Activated CD4-positive, alpha-beta T cell treated with anti-CD3 and anti-CD28 coated beads, Interleukin-2, Interleukin-6, amounts not matched to agents 100 ng/mL and 50 ng/mL, durations not matched to agents 16 hours and 8 hours (primary cell): ENCODE measurements around the gene LIN37.
"Not testable (repeated sequence)": the region's sequence is repeated elsewhere in the genome, so short reads cannot be mapped to it uniquely, and the experiment has no call there.

Source experiments
- DNase-seq: peaks from one replicate; pipeline ENCODE4 v3.0.0-alpha.2; 2020

LIN37 gene

DNA sequence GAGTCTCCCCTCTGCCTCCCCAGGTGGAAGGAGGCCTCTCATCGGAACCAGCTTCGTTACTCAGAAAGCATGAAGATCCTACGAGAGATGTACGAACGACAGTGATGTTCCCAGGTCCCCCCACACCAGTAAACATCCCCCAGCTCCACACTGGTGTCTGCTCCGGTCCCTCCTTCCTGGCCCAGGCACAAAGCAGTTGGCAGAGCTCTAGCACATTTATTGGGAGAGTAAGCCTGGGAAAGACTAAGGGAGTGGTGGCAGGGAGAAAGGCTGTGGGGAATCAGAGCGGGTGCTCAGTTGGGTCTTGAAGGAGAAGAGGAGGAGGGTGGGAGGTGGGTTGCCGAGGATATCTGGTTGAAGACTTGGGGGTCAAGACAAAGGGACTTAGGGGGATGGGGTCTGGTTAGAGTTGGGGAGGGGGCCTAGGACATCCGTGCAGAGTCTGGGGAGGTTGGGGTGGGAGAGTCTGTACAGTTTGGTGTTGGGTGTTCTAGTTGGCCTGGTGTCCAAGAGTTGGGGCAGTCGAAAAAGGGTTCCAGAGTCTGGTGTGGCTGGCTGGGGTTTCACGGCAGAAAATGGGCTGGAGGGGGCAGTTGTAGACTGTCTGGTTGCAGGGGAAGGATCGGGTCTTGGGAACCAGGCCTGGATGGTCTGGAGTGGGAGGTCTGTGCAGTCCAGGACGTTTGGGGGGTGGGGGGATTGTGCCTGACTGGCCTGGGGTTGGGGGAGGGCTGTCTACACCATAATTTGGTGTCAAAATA, 6.2 kb downstream of the LIN37 start:
- DNase-seq, result no peak

DNA sequence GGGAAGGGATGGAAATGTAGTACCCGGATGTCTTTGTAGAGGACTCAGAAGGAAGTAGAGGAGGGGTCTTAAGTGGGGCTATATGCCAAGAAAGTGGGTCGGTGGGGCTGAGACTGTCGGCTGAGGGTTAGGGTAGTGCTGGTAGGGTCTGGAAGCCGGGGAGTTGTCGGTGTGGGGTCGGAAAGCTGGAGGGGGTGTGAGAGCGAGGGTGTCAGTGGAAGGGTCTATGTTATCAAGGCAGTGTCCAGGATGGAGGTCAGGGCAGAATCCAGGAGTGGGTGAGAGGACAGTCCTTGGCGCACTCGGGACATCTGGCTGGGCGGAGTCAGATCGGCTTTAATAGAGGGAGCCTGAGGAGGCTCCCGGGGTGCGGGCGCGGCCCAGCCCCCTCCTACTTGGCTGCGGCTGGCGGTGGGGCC, 6.8 kb downstream of the LIN37 start:
- DNase-seq, result no peak

DNA sequence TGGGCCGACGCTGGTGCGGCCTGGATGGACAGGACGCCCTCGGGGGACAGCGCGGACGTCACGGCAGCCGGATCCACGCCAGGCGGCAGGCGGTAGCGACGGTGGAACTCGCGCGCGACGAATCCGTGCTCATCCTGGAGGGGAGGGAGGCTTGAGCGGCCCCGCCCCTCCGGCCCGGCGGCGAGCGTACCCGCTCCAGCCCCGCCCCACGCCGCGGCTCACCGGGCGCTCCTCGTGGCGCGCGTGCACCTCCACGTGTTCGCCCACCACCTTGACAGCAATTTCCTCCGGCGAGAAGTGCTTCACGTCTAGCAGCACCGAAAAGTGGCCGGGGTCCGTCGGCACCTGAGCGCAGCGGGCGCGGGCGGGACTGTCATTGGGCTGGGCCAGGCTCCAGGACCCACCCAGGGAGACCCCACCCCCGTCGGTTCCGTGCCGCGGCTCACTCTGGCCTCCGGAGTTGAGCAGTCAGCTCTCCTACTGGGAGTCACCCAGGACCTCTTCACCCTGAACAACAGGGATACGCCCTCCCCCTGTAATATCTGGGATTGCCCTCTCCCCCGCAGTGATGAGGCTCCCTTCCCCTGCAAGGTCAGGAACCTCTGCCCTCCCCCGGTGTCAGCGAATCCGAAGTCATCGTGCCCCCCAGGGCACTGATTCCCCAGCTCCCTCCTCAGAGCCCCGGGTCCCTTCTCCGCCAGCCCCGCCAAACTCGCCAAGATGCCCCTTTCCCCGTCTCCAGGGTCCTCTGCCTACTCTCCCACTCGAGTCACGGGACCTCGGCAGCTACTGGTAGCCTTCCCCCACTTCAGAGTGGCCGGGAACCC, 7.4 kb downstream of the LIN37 start:
- DNase-seq, result peak; percentile 46

DNA sequence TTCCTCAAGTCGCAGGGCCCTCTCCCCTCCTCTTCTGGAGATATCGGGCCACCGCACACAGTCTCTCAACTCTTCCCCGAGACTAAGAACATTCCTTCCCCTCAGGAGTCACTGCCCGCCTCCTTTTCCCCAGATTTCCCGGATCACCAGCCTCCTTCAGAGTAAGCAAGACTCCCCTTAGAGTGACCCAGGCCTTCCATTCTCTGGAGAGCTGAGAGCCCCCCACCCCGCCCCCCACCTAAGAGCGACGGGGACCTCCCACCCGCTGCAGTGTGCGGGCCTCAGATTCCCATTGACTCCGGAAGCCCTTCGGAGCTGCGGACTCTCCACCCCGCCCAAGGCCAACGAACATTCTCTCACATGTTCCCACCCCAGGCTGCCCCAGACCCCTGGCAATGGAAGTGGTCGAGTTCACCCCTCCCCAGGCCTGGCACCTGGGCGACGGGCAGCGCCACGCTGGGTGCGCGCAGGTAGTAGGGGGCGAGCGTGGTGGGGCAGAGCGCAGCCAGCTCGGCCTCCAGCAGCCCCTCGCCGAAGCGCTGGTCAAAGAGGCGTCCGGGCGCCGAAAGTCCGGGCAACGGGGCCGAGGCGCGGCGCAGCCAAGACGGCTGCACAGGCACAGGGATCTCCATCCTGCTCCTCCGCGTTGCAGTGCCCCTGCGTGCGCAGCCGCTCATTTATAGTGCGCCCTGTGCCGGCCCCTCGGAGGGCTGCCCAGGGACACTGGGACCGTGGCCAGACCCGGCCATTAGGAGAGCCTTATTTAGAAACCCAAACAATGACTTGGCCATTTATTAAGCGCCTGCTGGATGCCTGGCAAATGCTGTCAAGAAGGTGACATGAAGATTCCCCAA, 8.2 kb downstream of the LIN37 start, which contains the start of gene HSPB6:
Gene HSPB6 (minus strand): TSS at position 653 of the 854 bp plus-strand sequence. CDS start 21 bp downstream, at position 632.
- DNase-seq, result no peak

DNA sequence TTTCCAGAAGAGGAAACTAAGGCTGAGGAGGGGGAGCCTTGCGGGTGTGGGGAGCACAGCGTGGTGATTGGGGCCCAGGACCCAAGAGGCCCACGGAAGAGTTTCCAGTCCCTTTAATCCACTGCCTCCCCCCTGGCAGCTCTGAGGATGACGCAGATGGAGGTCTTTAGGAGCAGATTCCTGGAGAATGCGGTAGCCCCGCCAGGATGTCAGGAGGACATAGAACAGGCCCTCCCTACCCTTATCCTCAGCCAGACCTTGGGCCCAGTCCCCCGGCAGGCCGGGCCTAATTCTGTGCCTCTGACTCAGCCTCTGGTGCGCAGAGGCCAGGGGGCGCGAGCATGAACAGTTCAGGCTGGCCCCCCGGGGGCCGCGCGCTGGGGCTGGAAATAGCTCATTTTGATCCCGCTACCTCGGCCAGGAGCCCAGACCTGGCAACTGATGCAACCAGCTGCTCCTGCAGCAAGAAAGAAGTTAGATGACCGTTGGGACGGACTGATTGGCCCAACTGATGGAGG, 8.9 kb downstream of the LIN37 start:
- DNase-seq, result peak; percentile 44

DNA sequence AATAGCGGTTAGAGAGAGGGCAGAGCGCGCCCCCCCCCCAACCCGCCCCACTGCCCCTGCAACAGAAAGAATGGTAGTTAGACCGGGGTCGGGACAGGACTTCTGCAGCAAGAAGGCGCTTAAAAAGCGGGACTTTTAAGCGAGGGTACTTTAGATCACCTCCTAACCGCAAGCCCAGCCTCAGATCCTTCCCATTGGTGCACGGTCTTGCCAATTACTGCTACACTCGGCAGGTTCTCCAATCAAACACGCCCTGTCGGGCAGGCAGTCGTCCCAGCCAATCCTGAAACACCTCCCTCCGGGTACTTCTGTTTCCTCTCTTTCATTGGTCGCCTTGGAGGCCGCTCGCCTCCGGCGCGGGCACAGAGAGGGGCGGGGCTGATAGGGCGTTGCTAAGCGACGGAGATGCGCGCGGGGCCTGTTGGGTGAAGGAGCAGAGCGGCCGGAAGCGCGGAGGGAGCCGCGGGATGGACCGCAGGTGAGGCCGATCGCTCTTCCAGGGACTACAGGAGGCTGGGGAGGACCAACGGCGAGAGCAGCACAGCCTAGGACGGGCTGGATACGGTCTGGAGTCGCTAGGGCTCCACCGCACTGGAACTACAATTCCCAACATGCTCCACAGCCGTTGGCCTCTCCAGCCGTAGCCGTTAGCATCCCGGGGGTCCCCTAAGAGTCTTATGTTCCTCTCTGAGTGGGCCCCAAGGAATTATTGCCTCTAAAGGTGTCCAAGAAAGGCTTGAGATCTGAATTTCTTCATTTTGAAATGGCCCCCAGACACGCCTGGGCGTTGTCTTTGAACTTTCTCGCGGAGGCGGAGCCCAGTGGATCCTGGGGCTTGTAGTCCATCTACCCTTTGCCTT, 9.6 kb downstream of the LIN37 start, which contains the start of gene PROSER3:
Gene PROSER3 (plus strand): TSS at position 428 of the 860 bp plus-strand sequence. CDS start 40 bp downstream, at position 468.
- peak; percentile 100 for DNase-seq

DNA sequence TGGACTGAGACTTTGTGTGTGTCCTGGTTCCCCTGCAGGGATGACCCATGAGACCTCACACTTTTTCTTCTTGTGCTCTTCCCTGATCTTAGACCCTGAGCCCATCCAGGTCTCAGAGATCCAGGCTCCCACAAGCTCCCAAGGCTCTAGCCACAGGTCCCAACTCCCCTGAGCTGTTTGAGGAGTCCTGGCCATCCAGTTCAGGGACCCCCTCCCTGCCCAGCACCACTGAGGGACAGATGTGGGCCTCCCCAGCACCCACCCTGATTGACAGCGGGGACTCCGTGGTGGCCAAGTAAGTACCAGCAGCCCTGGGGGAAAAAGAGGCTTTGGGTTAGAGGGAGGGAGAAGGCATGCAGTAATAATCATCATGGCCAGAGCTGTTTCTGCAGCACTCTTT, 11.3 kb downstream of the LIN37 start:
- no peak for DNase-seq

DNA sequence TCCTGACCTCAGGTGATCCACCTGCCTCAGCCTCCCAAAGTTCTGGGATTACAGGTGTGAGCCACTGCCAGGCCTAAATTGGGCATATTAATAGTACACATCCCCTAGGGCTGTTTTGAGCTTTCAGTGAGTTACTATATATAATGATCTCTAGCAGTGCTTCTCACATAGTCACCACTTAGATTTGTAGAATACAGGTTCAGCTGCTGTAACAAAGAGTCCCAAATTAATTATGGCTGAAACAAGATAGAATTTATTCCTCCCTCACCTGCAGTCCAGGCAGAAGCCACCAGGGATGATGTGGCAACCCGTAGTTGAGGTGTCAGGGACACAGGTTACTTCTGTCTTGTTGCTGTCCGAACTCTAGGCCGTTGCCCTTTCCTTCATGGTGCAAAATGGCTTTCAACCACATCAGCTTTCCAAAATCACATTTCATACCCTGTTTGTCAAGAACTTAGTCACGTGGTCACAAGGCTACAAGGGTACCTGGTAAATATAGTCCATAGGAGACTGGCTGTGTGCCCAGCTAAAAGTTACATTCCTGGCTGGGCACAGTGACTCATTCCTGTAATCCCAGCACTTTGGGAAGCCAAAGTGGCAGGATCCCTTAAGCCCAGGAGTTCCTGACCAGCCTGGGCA, 12.5 kb downstream of the LIN37 start:
- DNase-seq, result no peak

DNA sequence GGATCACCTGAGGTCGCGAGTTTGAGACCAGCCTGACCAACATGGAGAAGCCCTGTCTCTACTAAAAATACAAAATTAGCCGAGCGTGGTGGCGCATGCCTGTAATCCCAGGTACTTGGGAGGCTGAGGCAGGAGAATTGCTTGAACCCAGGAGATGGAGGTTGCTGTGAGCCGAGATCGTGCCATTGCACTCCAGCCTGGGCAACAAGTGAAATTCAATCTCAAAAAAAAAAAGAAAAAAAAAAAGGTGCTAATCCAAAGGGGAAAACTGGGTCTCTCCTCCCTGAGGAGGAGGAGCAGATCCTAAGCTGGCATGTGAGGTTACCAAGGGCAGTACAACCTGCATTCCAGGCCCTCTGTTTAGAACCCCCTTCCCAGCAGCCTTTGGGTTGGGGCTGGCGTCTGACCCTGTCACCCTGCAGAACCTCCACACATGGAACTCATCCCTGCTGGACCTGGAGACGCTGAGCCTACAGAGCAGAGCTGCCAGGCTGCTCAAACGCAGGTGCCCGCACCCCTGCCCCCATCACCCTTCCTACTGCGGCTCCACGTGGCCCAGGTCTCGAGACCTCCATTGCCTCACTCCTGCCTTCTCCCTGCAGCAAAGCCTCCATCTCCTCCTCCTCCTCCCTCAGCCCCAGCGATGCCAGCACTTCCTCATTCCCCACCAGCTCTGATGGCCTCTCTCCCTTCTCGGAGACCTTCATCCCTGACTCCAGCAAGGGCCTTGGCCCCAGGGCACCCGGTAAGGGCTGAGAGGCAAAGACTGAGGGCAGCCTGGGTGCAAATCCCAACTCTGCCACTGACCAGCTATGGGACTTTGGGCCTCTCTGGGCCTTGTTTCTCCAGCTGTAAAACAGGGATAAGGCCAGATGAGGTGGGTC, 16.3 kb downstream of the LIN37 start:
- no peak for DNase-seq

DNA sequence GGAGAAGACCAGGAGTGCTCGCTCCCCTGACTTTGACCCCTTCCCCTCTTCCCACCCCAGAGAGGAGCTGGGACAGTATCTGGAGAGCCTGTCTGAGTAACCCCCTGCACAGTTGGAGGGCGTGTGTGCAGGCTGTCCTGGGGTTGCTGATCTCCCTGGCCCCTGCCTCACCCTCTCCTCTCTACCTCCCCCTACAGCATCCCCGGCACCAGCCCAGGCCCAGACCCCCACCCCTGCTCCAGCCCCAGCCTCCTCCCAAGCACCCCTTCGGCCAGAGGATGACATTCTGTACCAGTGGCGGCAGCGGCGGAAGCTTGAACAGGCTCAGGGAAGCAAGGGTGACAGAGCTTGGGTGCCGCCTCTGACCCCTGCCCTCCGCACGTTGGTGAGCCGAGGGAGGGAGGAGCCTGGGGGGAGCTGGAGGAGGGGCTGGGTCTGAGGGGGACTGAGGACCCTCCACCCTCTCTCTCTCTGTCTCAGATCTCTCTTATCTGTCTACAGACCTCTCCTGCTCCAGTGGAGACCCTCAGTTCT, 18.3 kb downstream of the LIN37 start:
- DNase-seq, result no peak

DNA sequence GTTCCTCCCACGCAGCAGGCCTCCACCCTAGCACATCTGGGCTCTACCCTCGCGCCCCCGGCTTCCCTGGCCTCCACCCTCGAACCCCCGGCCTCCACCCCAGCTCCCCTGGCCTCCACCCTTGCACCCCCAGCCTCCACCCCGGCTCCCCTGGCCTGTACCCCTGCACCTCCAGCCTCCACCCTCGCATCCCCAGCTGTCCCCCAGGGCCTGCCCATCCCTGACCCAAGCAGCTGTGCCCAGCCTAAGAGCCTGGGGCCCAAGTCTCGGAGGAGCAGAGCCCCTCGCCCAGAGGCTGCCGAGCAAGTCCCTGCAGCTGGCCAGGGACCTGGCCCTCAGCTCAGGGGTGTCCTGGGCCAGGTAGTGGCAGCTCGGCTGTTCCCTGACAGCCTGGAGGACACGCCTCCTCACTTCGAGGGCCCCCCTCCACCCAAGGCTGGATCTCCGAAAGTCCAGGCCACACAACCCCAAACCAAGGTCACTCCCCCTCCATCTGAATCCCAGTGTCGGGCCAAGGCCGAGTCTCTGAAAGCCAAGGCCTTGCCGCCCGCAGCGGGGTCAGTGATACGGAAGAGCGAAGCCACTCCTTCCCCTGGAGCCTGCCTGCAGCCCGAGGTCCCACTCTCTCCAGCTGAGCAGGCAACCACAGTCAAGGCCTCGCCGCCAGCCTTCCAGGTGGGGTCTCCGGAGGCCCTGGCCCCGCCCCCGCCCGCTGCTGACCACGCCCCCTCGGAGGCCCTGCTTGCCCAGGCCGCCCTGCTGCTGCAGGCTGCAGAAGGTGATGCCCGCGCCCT, 19.1 kb downstream of the LIN37 start:
- no peak for DNase-seq

DNA sequence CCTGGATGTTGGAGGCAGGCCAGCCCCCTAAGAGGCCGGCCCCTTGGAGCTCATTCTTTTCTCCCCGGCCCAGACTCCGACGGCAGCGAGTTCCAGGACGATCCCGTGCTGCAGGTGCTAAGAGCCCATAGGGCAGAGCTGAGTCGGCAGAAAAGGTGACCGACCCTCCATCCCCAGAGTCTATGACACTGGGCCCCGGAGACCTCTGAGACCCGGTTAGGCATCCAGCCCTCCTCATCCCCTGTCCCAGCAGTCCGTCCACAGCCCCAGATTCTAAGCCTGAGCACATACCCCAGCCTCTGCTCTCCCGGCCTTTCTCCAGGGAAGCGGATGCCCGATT, 19.7 kb downstream of the LIN37 start:
- DNase-seq, result no peak

DNA sequence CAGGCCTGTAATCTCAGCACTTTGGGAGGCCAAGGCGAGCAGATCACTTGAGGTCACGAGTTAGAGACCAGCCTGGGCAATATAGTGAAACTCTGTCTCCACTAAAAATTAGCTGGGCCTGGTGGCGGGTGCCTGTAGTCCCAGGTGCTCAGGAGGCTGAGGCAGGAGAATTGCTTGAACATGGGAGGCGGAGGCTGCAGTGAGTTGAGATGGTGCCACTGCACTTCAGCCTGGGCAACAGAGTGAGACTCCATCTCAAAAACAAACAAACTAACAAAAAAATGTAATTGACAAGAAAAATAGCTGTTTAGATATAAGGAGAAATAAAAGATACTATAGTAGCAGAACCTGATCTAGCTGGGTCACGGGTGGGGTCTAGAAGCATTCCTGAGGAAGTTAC, 24.0 kb downstream of the LIN37 start:
- not testable (repeated sequence) for DNase-seq

DNA sequence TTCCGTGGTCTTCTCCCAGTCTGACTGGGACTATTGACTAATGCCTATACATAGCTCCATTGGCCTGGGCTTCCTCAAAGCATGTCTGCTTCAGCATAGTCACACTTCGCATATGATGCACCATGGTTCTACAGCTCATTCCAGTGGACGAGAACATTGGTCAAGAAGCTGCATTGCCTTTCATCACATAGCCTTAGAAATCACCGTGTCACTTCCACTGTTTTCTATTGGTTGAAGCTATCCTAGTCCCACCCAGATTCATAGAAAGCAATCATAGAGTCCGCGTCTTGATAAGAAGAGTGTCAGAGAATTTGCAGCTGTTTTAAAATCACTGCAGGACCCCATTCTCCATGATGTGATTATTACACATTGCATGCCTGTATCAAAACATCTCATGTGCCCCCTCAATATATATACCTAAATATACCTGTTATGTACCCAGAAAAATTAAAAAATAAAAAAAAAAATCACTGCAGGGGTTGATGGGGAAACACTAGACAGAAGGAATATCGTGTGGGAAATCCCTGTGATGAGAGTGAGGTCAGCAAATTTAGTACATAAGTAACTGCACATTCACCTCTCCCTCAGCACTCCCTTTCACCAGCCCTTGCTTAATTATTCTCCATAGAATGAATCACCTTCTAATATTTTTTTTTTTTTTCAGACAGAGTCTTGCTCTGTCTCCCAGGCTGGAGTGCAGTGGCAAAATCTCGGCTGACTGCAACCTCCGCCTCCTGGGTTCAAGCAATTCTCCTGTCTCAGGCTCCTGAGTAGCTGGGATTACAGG, 24.8 kb downstream of the LIN37 start:
- no peak for DNase-seq

DNA sequence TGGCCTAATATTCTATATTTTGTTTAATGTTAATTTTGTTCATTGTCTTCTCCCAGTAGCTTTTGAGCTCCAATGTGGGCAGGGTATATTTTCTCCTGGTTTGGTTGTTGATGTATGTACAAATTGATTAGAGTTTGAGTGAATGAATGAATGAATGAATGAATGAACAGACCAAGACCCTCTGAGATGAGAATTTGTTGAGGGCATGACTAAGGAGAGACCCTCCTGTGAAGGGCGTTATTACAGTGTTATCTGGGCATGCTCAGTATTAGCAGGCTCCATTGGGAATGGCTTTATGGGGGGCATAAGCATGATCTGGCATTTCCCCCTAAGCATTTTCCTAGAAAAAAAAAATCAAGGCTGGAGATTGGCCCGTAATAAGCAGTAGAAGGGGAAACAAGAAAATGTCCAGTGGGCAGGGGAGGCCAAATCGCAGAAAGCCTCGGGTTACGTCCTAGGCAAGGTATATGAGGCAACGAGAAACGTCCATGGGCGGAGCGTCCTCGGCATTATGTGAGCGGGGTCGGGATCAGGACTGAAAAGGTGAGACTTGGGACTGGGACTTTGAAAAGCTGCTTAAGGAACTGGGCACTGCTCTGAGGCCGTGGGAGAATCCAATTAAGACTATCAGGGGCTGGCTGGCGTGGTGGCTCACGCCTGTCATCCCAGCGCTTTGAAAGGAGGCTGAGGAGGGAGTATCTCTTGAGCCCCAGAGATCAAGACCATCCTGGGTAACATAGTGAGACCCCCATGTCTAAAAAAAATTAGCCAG, 26.1 kb downstream of the LIN37 start:
- no peak for DNase-seq

DNA sequence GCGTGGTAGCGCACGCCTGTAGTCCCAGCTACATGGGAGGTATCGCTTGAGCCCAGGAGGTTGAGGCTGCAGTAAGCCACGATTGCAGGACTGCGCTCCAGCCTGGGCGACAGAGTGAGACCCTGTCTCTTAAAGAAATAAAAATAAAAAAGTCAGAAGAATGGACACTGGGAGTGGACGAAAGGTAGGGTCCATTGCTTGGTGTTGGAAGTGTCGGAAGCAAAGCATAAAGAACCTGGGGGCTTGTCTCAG, 26.6 kb downstream of the LIN37 start:
- DNase-seq, result no peak

DNA sequence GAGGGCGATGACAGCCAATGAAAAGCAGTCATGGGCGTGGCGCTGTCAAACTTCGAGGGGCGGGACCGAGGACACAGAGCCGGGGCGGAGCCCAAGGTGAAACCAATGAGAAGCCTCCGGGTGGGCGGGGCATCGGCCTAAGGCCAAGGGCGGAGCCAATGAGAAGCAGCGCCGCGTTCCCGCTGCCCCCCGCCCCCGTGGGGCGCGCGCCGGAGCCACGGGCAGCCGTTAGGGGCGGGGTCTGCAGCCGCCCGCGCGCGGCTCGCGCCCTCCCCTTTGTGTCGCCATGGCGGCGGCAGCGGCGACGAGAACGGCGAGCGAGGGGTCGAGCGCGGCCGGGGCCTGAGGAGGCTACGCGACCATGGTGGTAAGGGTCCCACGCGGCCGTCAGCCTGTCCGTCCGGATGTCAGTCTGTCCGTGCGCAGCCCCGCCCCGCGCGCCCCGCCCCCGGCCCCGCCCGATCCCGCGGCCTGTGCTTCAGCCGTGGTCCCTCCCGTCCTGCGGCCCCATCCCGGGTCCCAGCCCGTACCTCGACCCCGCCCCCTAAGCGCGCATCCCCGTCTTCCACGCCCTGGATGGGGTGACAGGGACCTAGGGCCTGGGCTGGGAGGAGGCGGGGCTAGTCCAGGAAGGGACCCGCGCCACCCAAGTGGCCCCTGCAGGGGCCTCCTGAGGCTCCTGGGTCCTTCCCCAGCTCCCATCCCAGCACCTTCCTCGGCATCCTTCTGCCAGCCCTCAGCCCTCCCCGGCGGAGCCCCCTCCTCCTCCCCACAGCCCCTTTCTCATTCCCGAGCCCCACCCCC, 27.1 kb downstream of the LIN37 start, which contains the start of gene ARHGAP33:
Gene ARHGAP33 (plus strand): TSS at position 267 of the 804 bp plus-strand sequence. CDS start 95 bp downstream, at position 362.
- DNase-seq, result peak; percentile 99
